Dedifferentiated amniotic fluid mesenchymal stem cell (primary cell): ENCODE results near the gene RAB33B.
"Not testable (repeated sequence)": the region's sequence is repeated elsewhere in the genome, so short reads cannot be mapped to it uniquely, and the experiment has no call there.

ENCODE experiments used
- DNase-seq: peaks from one replicate; pipeline ENCODE4 v3.0.0-alpha.2; 2016; ENCODE audit errors: extremely low spot score

RAB33B gene

GRCh38 chr4:139454111-139455045, at the start of gene RAB33B:
TSS of gene RAB33B (plus strand) at chr4:139454121. CDS start at chr4:139454196, 75 bp downstream.
- peak; percentile 88 for DNase-seq

GRCh38 chr4:139410312-139410711, 43.6 kb upstream of the RAB33B start:
- DNase-seq: no peak

- not testable (repeated sequence) for DNase-seq
Measured at GRCh38 chr4:139414671-139415210, 39.2 kb upstream of the RAB33B start.

- DNase-seq: peak; percentile 26
Measured at GRCh38 chr4:139416073-139416673, 37.7 kb upstream of the RAB33B start.

GRCh38 chr4:139419388-139419914, 34.5 kb upstream of the RAB33B start:
- DNase-seq: peak; percentile 15

- no peak for DNase-seq
Measured at GRCh38 chr4:139420652-139421051, 33.3 kb upstream of the RAB33B start.

- no peak for DNase-seq
Measured at GRCh38 chr4:139436122-139436521, 17.8 kb upstream of the RAB33B start.

GRCh38 chr4:139438141-139438540, 15.8 kb upstream of the RAB33B start:
- no peak for DNase-seq

GRCh38 chr4:139441029-139441428, 12.9 kb upstream of the RAB33B start:
- DNase-seq: no peak

- no peak for DNase-seq
Measured at GRCh38 chr4:139443661-139444060, 10.3 kb upstream of the RAB33B start.

GRCh38 chr4:139444881-139445280, 9.0 kb upstream of the RAB33B start:
- DNase-seq: not testable (repeated sequence)

GRCh38 chr4:139447078-139447477, 6.8 kb upstream of the RAB33B start:
- DNase-seq: not testable (repeated sequence)

GRCh38 chr4:139450586-139450985, 3.3 kb upstream of the RAB33B start:
- DNase-seq: no peak

GRCh38 chr4:139451997-139452396, 1.9 kb upstream of the RAB33B start:
- no peak for DNase-seq

- DNase-seq: peak; percentile 54
Measured at GRCh38 chr4:139453041-139453370, 915 bp upstream of the RAB33B start.

- DNase-seq: peak; percentile 94
Measured at GRCh38 chr4:139453371-139454110, 380 bp upstream of the RAB33B start.

- no peak for DNase-seq
Measured at GRCh38 chr4:139455126-139455538, 1.2 kb downstream of the RAB33B start.

- DNase-seq: no peak
Measured at GRCh38 chr4:139457318-139457717, 3.4 kb downstream of the RAB33B start.

- no peak for DNase-seq
Measured at GRCh38 chr4:139458543-139458942, 4.6 kb downstream of the RAB33B start.

GRCh38 chr4:139458999-139459398, 5.1 kb downstream of the RAB33B start:
- DNase-seq: no peak

GRCh38 chr4:139460565-139460964, 6.6 kb downstream of the RAB33B start:
- no peak for DNase-seq
